HK-2 (cell line): ENCODE data around the gene SIGLEC10.

Experiments used
- DNase-seq: peaks from one replicate; pipeline ENCODE4 v3.0.0-alpha.2; 2018; ENCODE audit not compliant: unreplicated experiment

Gene SIGLEC10

DNA sequence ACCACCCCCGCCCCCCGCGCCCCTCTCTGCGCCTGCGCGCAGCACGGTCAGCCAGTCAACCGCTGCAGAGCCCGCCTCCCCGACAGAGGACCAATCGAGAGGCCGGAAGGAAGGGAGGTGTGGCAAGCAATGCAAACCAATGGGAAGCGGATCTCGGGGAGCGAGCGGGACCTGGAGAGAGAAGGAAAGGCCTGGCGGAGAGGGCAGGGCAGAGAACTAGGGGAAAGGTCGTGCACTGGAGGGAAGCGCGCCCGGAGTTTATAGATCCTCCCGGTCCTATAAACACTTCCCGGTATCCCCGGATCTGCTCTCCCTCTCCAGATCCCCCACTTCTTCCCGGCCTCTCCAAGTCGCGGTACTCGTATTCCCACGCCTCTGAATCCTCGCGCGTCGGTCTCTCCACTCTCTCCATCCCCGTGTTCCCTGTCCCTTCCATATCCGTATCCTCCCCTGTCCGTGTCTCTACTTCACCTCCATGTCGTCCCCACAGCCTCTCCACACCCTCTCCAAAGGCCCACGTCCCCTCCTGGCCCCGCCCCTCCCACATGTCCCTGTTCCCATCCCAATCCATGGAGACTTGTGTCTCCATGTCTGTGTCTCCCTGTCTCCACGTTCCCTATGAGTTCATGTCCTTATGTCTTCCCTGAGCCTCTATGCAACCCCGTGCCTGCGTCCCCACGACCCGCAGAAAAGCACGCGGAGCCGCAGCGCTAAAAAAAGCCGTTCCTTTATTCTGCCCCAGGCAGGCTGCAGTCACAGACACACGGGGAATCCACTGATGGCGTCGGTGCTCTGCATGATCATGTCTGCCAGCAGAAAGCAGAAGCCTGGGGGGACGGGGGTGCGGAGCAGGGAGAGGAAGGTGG is 50.8 kb downstream of the SIGLEC10 start:
- DNase-seq, result peak; percentile 98

- DNase-seq, result no peak
Observed at GRCh38 chr19:51365965-51366388, 51.5 kb downstream of the SIGLEC10 start, which contains the start of gene ETFB. Gene ETFB (minus strand): TSS chr19:51366388. CDS start chr19:51366326, 62 bp downstream.

- peak; percentile 48 for DNase-seq
Observed at GRCh38 chr19:51365211-51365964, 52.1 kb downstream of the SIGLEC10 start.

- DNase-seq, result no peak
Observed at GRCh38 chr19:51364200-51365106, 53.0 kb downstream of the SIGLEC10 start.

GRCh38 chr19:51361239-51361638 is 56.2 kb downstream of the SIGLEC10 start:
- no peak for DNase-seq
